ENCODE data around the gene ERI3. TPM values are rescaled to one million over a fixed set of nuclear protein-coding genes. Genes with fewer than 3 reads are reported as not detected.

The ERI3 gene
- total and polyA plus RNA-seq, 2 of the 4 experiments (the other 2 are of a cell fraction): 56.6 to 70.9 TPM

DNA sequence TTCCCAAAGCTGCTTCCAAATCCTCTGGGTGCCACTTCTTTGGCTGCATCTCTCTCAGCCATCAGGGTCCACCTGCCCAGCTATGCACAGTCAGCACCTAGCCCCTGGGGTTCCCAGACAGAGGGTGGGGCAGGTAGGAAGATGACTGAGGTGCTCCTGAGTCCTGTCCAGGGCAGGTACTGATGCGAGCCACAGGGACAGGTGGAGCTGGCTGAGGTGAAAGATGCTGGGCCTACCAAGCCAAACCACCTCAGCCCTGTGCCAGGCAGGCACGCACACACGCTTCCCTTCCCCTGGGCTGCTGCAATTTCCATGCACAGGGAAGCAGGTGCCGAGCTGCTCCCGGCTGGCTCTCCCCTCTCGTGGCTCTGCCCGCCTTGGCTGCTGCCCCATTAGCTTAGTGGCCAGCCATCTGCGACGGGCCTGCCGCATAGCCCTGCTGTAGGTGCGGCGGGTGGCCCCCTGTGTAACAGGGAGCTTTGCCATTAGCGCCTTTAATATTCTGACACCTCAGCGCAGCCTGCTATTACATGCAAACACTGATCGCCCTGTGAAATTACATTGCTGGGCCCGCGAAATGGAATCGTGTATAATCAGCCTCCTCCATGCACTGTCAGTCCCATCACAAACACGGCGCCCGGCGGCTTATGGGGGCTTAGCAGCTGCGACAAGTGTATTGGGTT, 102.9 kb downstream of the ERI3 start:
- ATAC-seq (ENCODE audit: low read depth): no peak
- H3K56ac ChIP-seq (ENCODE audit: extremely low read depth, insufficient read depth, low read length): no peak overlapping the region
- no peak overlapping the region for H3K9ac ChIP-seq (ENCODE audit: low read depth, low read length)
- in situ Hi-C loops (cut with MboI; ENCODE audit: low sequenced_read_pairs): no loop called here
- no peaks in the 10 kb centered on the region for H3K9me3 ChIP-seq (ENCODE audit: control insufficient read depth, insufficient read depth, low read length)
- no peaks in the 10 kb centered on the region for H3K4me1 ChIP-seq (ENCODE audit: control insufficient read depth, insufficient read depth, low read length)
- H3K27me3 ChIP-seq (ENCODE audit: control insufficient read depth, insufficient read depth, low read length): no peaks in the 10 kb centered on the region
- POLR2A ChIA-PET (ENCODE audit: unreplicated experiment): no interaction called here
- CTCF ChIA-PET: no interaction called here
- no peak overlapping the region for H3K18ac ChIP-seq (ENCODE audit: low read depth, low read length)
- no peaks in the 10 kb centered on the region; the same call in none of the 2 replicates for H4K20me1 ChIP-seq (ENCODE audit: insufficient read depth, low read length)
- no peak overlapping the region for H2BK15ac ChIP-seq (ENCODE audit: low read depth, low read length)
- no peak overlapping the region for H3K4ac ChIP-seq (ENCODE audit: low read depth, low read length)
- H3K9me1 ChIP-seq (ENCODE audit: insufficient read depth, low read length): peaks cover 3% of the 10 kb centered on the region; the same call in 1 of the 2 replicates
- no peak for DNase-seq
- dilution Hi-C loops (cut with HindIII; ENCODE audit: low sequenced_read_pairs, unreplicated experiment): no loop called here
- H3K27ac ChIP-seq (ENCODE audit: insufficient read depth, low read length): no peak overlapping the region
- no TSS peak for BruUV-seq (replicated peaks)
- peaks cover 8% of the 10 kb centered on the region for H3K36me3 ChIP-seq (ENCODE audit: control insufficient read depth, insufficient read depth, low read length)
- no peak overlapping the region for H3K23ac ChIP-seq (ENCODE audit: low read depth, low read length)
- WGBS, 2 experiments (ENCODE audit: extremely low coverage in 2 of 2, insufficient read length in 1 of 2): 96% methylated on average over 10 of the region's 23 CpGs; no CpG with 5 or more reads in 1 of the 2 experiments
- intact Hi-C loops (cut with micrococcal nuclease): no loop called here
- no peak overlapping the region for H3K14ac ChIP-seq (replicated peaks; ENCODE audit: low read depth, low read length)
- no peak overlapping the region for H2BK120ac ChIP-seq (ENCODE audit: low read depth, low read length)
- H3K4me3 ChIP-seq (ENCODE audit: insufficient read depth, low read depth, low read length): no peak overlapping the region
- no peak overlapping the region for H2AK9ac ChIP-seq (replicated peaks; ENCODE audit: low read depth, low read length, poor library complexity)
- no peak overlapping the region for H3K4me2 ChIP-seq (ENCODE audit: low read depth, low read length)
- H2AFZ ChIP-seq (replicated peaks; ENCODE audit: low read length, poor library complexity): no peak overlapping the region
- no peaks in the 10 kb centered on the region; a peak in 1 of 4 replicates for H3K79me1 ChIP-seq (ENCODE audit: low read depth in 1 of 2, low read length in 2 of 2)
- no peak overlapping the region for H4K5ac ChIP-seq (ENCODE audit: low read depth, low read length)
- no peak overlapping the region for H2BK20ac ChIP-seq (ENCODE audit: low read depth, low read length)
- TF ChIP-seq FOS (IDR thresholded peaks at IDR 0.05; ENCODE audit: low read depth, low read length) (no peak), SMC3 (IDR thresholded peaks at IDR 0.05; ENCODE audit: low read depth, low read length) (no peak), MXI1 (IDR thresholded peaks at IDR 0.05; ENCODE audit: borderline replicate concordance, low read depth, low read length) (no peak), MAFK (IDR thresholded peaks at IDR 0.05; ENCODE audit: low read depth, low read length) (no peak), CHD1 (IDR thresholded peaks at IDR 0.05; ENCODE audit: low read depth, low read length) (no peak), POLR2A (IDR thresholded peaks at IDR 0.05; ENCODE audit: low read depth, low read length) (no peak), RFX5 (IDR thresholded peaks at IDR 0.05; ENCODE audit: low read depth, low read length) (no peak), RAD21 (IDR thresholded peaks at IDR 0.05; ENCODE audit: low read length) (no peak), BHLHE40 (IDR thresholded peaks at IDR 0.05; ENCODE audit: low read depth, low read length) (no peak), NFE2L2 (IDR thresholded peaks at IDR 0.05; ENCODE audit: low read depth, low read length) (no peak), MAZ (IDR thresholded peaks at IDR 0.05; ENCODE audit: borderline replicate concordance, low read depth, low read length) (no peak), RCOR1 (IDR thresholded peaks at IDR 0.05; ENCODE audit: insufficient replicate concordance, low read length) (no peak), CEBPB (IDR thresholded peaks at IDR 0.05; ENCODE audit: low read depth, low read length) (no peak)
- TF ChIP-seq, protein P1, sequence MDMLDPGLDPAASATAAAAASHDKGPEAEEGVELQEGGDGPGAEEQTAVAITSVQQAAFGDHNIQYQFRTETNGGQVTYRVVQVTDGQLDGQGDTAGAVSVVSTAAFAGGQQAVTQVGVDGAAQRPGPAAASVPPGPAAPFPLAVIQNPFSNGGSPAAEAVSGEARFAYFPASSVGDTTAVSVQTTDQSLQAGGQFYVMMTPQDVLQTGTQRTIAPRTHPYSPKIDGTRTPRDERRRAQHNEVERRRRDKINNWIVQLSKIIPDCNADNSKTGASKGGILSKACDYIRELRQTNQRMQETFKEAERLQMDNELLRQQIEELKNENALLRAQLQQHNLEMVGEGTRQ (IDR thresholded peaks at IDR 0.05; ENCODE audit: low read depth, low read length): no peak
- TF ChIP-seq, protein P2, sequence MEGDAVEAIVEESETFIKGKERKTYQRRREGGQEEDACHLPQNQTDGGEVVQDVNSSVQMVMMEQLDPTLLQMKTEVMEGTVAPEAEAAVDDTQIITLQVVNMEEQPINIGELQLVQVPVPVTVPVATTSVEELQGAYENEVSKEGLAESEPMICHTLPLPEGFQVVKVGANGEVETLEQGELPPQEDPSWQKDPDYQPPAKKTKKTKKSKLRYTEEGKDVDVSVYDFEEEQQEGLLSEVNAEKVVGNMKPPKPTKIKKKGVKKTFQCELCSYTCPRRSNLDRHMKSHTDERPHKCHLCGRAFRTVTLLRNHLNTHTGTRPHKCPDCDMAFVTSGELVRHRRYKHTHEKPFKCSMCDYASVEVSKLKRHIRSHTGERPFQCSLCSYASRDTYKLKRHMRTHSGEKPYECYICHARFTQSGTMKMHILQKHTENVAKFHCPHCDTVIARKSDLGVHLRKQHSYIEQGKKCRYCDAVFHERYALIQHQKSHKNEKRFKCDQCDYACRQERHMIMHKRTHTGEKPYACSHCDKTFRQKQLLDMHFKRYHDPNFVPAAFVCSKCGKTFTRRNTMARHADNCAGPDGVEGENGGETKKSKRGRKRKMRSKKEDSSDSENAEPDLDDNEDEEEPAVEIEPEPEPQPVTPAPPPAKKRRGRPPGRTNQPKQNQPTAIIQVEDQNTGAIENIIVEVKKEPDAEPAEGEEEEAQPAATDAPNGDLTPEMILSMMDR (conservative IDR thresholded peaks at IDR 0.05; ENCODE audit: low read depth, low read length): no peak
- TF ChIP-seq, protein P3, sequence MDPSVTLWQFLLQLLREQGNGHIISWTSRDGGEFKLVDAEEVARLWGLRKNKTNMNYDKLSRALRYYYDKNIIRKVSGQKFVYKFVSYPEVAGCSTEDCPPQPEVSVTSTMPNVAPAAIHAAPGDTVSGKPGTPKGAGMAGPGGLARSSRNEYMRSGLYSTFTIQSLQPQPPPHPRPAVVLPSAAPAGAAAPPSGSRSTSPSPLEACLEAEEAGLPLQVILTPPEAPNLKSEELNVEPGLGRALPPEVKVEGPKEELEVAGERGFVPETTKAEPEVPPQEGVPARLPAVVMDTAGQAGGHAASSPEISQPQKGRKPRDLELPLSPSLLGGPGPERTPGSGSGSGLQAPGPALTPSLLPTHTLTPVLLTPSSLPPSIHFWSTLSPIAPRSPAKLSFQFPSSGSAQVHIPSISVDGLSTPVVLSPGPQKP (IDR thresholded peaks at IDR 0.05; ENCODE audit: borderline replicate concordance, low read depth, low read length): no peak
- no peak overlapping the region for H4K91ac ChIP-seq (ENCODE audit: insufficient read depth, low read depth, low read length)
- H4K8ac ChIP-seq (ENCODE audit: low read depth in 2 of 2, low read length in 2 of 2): no peak overlapping the region
- no peak overlapping the region for H2BK5ac ChIP-seq (ENCODE audit: low read depth, low read length, poor library complexity, severe bottlenecking)
- H2AK5ac ChIP-seq (ENCODE audit: low read depth, low read length): no peak overlapping the region

All from IMR-90 (cell line).